GM18907 (cell line): Measurements from ENCODE around the gene ARFGAP2.

ENCODE experiments used
- ATAC-seq: cut with Tn5 transposase; IDR thresholded peaks from one replicate; pipeline ENCODE4 v1.9.1; 2021; ENCODE audit warnings: mild to moderate bottlenecking, moderate library complexity; ENCODE audit not compliant: unreplicated experiment

The ARFGAP2 gene

GRCh38 chr11:47171856-47172255 is 4.8 kb downstream of the ARFGAP2 start:
- no peak for ATAC-seq

- ATAC-seq: no peak
Measured at GRCh38 chr11:47171061-47171838, 5.4 kb downstream of the ARFGAP2 start.

- no peak for ATAC-seq
Measured at GRCh38 chr11:47166368-47166767, 10.3 kb downstream of the ARFGAP2 start.

DNA sequence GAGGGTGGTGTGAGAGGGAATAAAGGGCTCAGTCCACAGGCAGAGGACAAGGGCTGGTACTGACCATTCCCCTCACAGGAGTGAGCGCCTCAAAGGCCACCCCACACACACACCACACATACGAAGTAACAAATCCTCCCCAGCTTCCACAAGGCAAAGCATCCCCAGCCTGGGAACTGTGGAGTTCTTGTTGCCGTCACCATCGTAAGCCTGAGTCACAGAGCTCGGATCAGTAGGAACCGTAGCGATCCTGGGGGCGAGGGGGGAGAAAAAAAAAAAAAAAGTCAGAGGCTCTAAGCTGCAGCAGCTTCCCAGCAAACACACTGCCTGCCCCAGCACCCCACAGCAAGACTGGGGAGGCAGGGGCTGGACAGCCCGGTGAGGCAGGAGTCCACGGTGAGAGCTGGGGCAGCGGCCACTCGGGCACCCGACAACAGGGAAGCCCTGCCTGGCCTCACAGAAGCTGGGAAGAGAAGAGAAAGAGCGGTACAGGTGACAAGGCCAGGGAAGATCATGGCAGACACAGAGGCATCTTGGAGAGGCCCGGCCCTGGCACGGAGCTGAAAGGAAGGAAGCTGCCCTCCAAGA is 11.3 kb downstream of the ARFGAP2 start:
- ATAC-seq: no peak

- ATAC-seq: no peak
Measured at GRCh38 chr11:47164321-47164720, 12.4 kb downstream of the ARFGAP2 start.

DNA sequence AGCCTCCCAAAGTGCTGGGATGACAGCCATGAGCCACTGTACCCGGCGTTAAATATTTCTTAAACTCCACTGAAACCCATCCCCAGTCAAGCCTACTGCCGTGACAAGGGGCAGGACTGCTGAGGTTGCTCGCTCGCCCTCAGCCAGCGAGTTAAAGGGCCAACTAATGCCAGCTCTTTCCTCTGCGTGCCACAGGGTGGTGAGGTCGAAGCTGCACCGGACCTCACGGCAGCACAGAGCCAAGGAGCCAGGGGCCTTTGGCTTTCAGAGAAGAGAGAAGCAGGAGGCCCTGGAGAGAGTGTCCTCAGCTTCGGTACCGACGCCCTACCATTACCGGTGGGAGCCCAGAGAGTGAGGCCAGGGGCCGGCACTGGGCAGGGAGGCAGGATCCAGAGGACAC is 12.8 kb downstream of the ARFGAP2 start:
- ATAC-seq: no peak

DNA sequence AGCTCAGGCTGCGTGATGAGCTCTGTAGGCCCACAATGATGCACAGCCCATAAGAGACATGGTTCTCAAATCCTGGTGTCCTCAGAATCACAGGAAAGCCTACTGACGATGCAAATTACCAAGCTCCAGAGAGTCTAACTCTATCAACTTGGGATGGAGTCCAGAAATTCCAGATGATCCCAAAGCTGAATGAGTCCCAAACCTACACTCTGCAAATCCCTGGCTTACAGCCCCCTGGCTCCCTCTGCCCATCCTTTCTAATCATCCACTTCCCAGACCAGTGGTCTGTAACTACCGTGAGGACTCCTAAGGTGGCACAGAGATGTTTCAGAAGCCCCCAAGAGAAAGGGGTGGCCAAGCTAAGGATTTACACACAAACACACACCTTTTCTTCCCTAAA is 13.5 kb downstream of the ARFGAP2 start:
- ATAC-seq: no peak

DNA sequence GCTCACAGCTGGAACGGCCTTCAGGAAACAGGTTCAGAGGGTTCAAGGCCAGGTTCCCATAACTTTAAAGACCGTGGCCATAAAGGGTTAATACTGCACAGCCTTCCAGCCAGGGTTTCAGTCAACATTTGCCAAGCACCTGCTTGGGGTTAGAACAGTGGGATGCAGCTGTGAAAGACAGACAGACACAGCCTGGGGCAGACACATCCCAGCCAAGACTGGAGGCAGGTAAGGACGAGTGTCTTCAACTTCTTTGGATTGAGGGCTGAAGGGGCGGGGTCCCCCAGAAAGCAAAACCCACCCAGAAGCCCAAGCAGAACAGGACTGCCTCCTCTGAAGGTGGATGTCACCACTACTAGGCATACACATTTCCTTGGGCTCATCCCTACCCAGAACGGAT is 14.3 kb downstream of the ARFGAP2 start:
- ATAC-seq: no peak

DNA sequence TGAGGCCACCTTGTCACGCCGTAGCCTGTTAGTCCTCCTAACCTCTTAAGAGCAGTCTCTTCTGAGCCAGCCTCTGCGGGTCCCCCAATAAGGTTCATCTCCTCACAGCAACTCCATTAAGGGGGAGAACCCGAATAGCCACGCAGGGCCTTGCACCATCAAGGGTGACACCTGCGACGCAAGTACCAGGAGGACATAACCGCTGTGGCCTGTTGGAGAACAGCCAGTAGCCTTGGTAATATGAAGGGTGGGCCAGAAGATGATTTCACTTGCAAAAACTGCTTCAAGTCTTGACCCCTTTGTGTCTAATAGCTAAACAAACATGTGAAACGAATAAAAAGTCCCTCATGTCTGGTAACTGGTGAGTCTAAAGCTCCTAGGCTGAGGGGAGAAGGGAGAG is 14.8 kb downstream of the ARFGAP2 start:
- no peak for ATAC-seq

- ATAC-seq: peak; percentile 58
Measured at GRCh38 chr11:47161134-47161854, 15.4 kb downstream of the ARFGAP2 start.

- peak; percentile 10 for ATAC-seq
Measured at GRCh38 chr11:47160753-47161133, 15.9 kb downstream of the ARFGAP2 start.

- no peak for ATAC-seq
Measured at GRCh38 chr11:47158242-47158641, 18.4 kb downstream of the ARFGAP2 start.

DNA sequence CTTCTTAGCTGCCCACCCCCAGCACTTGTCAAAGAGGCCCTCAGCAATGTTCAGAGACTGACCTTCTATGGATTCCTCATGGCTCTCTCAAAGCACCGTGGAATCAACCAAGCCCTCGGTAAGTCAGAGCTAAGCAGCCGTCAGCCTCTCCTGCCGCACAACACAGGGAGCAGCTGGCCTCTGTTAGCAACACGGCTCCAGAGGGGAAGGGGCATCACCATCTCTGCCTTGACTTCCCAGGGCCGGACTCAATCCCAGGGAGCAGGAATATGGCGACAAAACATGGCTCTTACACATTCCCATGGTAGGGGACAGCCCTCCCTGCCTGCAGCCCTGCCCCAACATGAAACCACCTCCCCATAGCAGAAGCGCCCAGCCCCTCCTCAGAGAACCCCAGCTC is 18.9 kb downstream of the ARFGAP2 start:
- no peak for ATAC-seq

DNA sequence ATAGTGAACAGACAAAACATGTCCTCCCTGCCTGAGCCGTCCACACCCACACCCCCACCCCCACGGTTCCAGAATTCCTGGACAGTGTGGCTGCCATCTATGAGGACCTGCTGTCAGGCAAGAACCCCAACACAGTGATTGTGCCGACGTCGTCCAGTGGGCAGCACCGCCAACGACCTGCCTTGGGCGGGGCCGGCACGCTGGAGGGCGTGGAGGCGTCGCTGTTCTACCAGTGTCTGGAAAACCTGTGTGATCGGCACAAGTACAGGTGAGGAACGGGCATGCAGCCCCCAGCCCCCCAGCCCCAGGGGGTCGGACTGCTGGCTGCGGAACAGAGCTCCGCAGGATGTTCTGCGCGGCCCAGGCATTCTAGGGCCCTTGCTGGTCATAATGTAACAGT is 19.7 kb downstream of the ARFGAP2 start:
- ATAC-seq: no peak

- no peak for ATAC-seq
Measured at GRCh38 chr11:47156333-47156732, 20.3 kb downstream of the ARFGAP2 start.

GRCh38 chr11:47155879-47156278 is 20.8 kb downstream of the ARFGAP2 start:
- ATAC-seq: no peak

GRCh38 chr11:47154616-47155570 is 21.8 kb downstream of the ARFGAP2 start:
- ATAC-seq: no peak

GRCh38 chr11:47152953-47153950 is 23.4 kb downstream of the ARFGAP2 start:
- ATAC-seq: peak; percentile 56

- ATAC-seq: no peak
Measured at GRCh38 chr11:47152126-47152952, 24.3 kb downstream of the ARFGAP2 start.
